ENCODE measurements around the gene COX19. TPM values are rescaled to one million over a fixed set of nuclear protein-coding genes. Genes with fewer than 3 reads are reported as not detected.

Gene COX19
- total and polyA plus RNA-seq, 4 donors: 5.6 to 17.0 (median 8.0) TPM

DNA sequence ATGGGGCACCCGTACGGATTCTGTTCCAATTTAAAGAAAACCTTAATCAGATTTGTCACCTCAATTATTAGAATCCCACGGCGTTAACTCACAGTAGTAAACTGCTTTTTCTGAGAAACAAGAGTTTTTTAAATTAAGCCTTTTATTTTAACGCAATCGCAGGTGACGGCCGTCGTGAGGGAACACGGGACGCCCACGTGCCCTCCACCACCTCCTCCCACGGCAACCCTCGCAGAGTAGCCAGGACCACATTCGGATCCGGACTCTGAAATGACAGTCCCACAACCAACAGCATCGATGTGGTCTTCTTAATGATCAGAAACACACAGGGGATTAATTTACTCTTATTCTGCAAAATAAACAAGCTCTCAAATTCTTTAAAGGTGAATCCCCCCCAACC, 47.0 kb upstream of the COX19 start:
- peaks cover 0 to 10% (median 3%) of the 10 kb centered on the region in 5 donors for H3K4me1 ChIP-seq (ENCODE audit: control insufficient read depth in 5 of 5, insufficient read depth in 5 of 5, low read length in 5 of 5)
- no peak overlapping the region for H3K4me3 ChIP-seq
- H3K36me3 ChIP-seq (ENCODE audit: control insufficient read depth in 4 of 4, insufficient read depth in 4 of 4, low read length in 4 of 4): peaks cover 0 to 32% (median 10%) of the 10 kb centered on the region in 4 donors
- DNase-seq (no peak), ATAC-seq (ENCODE audit: insufficient read depth, low FRiP score) (no peak)
- H3K27ac ChIP-seq (ENCODE audit: low read depth in 1 of 2, low read length in 1 of 2): no peak overlapping the region
- H3K27me3 ChIP-seq (ENCODE audit: control insufficient read depth in 3 of 3, insufficient read depth in 3 of 3, low read length in 2 of 3): no peaks in the 10 kb centered on the region
- TF ChIP-seq, protein P1, sequence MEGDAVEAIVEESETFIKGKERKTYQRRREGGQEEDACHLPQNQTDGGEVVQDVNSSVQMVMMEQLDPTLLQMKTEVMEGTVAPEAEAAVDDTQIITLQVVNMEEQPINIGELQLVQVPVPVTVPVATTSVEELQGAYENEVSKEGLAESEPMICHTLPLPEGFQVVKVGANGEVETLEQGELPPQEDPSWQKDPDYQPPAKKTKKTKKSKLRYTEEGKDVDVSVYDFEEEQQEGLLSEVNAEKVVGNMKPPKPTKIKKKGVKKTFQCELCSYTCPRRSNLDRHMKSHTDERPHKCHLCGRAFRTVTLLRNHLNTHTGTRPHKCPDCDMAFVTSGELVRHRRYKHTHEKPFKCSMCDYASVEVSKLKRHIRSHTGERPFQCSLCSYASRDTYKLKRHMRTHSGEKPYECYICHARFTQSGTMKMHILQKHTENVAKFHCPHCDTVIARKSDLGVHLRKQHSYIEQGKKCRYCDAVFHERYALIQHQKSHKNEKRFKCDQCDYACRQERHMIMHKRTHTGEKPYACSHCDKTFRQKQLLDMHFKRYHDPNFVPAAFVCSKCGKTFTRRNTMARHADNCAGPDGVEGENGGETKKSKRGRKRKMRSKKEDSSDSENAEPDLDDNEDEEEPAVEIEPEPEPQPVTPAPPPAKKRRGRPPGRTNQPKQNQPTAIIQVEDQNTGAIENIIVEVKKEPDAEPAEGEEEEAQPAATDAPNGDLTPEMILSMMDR (IDR thresholded peaks at IDR 0.05; ENCODE audit: control extremely low read depth, extremely low read depth): no peak
- no peak overlapping the region for H3K9ac ChIP-seq (ENCODE audit: insufficient read depth in 1 of 2, low read length in 2 of 2)
- no peaks in the 10 kb centered on the region for H3K9me3 ChIP-seq (ENCODE audit: control insufficient read depth in 4 of 4, insufficient read depth in 3 of 4, low read length in 3 of 4)
- WGBS, 2 donors: 98% methylated on average over 17 of the region's 17 CpGs

DNA sequence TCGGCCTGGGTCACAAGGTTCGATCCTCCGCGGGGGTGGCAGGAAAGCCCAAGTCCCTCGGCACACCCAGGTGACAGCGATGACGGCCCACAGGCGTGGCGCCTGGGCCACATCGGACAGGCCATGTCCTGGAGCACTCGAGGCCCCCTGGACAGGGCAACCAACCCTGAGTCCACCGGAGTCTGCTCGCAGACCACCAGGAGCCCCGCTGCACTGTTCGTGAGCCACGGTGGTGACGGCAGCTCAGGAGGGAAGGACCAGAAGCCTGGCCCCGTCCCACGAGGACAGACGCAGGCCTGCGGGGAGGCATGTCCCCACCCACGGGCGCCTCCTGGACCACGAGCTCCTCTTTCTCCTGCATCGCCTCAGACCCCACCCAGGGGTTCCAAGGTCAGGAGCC, 46.6 kb upstream of the COX19 start:
- H3K36me3 ChIP-seq (ENCODE audit: control insufficient read depth in 4 of 4, insufficient read depth in 4 of 4, low read length in 4 of 4): peaks cover 0 to 32% (median 10%) of the 10 kb centered on the region in 4 donors
- ATAC-seq (ENCODE audit: insufficient read depth, low FRiP score) (no peak), DNase-seq (no peak)
- H3K4me3 ChIP-seq: no peak overlapping the region
- H3K4me1 ChIP-seq (ENCODE audit: control insufficient read depth in 5 of 5, insufficient read depth in 5 of 5, low read length in 5 of 5): peaks cover 0 to 6% (median 0%) of the 10 kb centered on the region in 5 donors
- H3K9ac ChIP-seq (ENCODE audit: insufficient read depth in 1 of 2, low read length in 2 of 2): no peak overlapping the region
- 94 to 97% methylated on average over 25 of the region's 25 CpGs for WGBS, 2 donors
- H3K27me3 ChIP-seq (ENCODE audit: control insufficient read depth in 3 of 3, insufficient read depth in 3 of 3, low read length in 2 of 3): no peaks in the 10 kb centered on the region
- no peaks in the 10 kb centered on the region for H3K9me3 ChIP-seq (ENCODE audit: control insufficient read depth in 4 of 4, insufficient read depth in 3 of 4, low read length in 3 of 4)
- TF ChIP-seq, protein P1 (IDR thresholded peaks at IDR 0.05; ENCODE audit: control extremely low read depth, extremely low read depth): no peak
- H3K27ac ChIP-seq (ENCODE audit: low read depth in 1 of 2, low read length in 1 of 2): no peak overlapping the region

DNA sequence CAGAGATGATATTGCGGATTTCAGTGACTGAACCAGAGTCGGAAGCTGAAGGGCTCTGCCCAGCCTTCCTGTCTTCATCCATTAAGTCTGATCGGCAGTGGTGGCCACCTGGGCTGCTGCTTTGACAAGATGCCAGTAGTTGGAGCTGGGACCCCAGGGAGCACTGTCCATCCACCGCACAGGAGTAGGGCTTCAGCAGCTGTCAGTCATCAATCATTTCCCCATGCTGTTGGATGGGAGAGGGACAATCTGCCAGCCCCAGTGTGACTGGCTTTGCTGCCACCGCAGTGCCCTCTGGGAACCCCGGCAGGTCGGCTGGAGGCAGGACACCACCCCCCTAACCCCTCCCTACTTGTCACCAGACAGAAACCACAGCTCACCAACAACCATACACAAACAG, 46.0 kb upstream of the COX19 start:
- H3K4me3 ChIP-seq: no peak overlapping the region
- no peak overlapping the region for H3K27ac ChIP-seq (ENCODE audit: low read depth in 1 of 2, low read length in 1 of 2)
- no peaks in the 10 kb centered on the region for H3K27me3 ChIP-seq (ENCODE audit: control insufficient read depth in 3 of 3, insufficient read depth in 3 of 3, low read length in 2 of 3)
- WGBS, 2 donors: 96 to 97% methylated on average over 7 of the region's 7 CpGs
- DNase-seq: no peak
- peaks cover 0 to 3% (median 0%) of the 10 kb centered on the region in 5 donors for H3K4me1 ChIP-seq (ENCODE audit: control insufficient read depth in 5 of 5, insufficient read depth in 5 of 5, low read length in 5 of 5)
- no peak overlapping the region for H3K9ac ChIP-seq (ENCODE audit: insufficient read depth in 1 of 2, low read length in 2 of 2)
- TF ChIP-seq, protein P1 (IDR thresholded peaks at IDR 0.05; ENCODE audit: control extremely low read depth, extremely low read depth): no peak
- ATAC-seq (ENCODE audit: insufficient read depth, low FRiP score): no peak
- H3K36me3 ChIP-seq (ENCODE audit: control insufficient read depth in 4 of 4, insufficient read depth in 4 of 4, low read length in 4 of 4): peaks cover 0 to 30% (median 10%) of the 10 kb centered on the region in 4 donors
- no peaks in the 10 kb centered on the region for H3K9me3 ChIP-seq (ENCODE audit: control insufficient read depth in 4 of 4, insufficient read depth in 3 of 4, low read length in 3 of 4)

DNA sequence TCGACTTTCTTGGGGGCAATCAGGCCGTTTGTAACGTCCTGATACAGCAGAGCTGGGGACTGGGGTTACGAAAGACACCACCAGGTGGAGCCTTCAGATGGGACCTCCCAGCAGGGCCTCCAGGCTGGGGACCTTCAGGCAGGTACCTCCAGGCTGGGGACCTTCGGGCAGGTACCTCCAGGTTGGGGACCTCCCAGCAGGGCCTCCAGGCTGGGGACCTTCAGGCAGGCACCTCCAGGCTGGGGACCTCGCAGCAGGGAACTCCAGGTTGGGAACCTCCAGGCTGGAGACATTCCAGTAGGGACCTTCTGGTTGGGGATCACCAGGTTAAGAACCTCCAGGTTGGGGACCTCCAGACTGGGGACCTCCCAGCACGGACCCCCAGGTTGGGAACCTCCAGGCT, 45.5 kb upstream of the COX19 start:
- WGBS, 2 donors: 82 to 95% methylated on average over 7 of the region's 7 CpGs
- Histone ChIP-seq H3K9me3 (ENCODE audit: control insufficient read depth in 4 of 4, insufficient read depth in 3 of 4, low read length in 3 of 4) (no peaks in the 10 kb centered on the region), H3K27me3 (ENCODE audit: control insufficient read depth in 3 of 3, insufficient read depth in 3 of 3, low read length in 2 of 3) (no peaks in the 10 kb centered on the region), H3K4me1 (ENCODE audit: control insufficient read depth in 5 of 5, insufficient read depth in 5 of 5, low read length in 5 of 5) (peaks cover 0 to 3% (median 0%) of the 10 kb centered on the region in 5 donors), H3K27ac (ENCODE audit: low read depth in 1 of 2, low read length in 1 of 2) (no peak overlapping the region), H3K4me3 (no peak overlapping the region), H3K9ac (ENCODE audit: insufficient read depth in 1 of 2, low read length in 2 of 2) (no peak overlapping the region), H3K36me3 (ENCODE audit: control insufficient read depth in 4 of 4, insufficient read depth in 4 of 4, low read length in 4 of 4) (peaks cover 0 to 27% (median 7%) of the 10 kb centered on the region in 4 donors)
- DNase-seq (no peak), ATAC-seq (ENCODE audit: insufficient read depth, low FRiP score) (no peak)
- TF ChIP-seq, protein P1 (IDR thresholded peaks at IDR 0.05; ENCODE audit: control extremely low read depth, extremely low read depth): no peak

All from lung (tissue), 12 donors.